GM04503 (cell line): Measurements from ENCODE around the gene VTI1A.
A peak's percentile ranks its signal among the peaks of the same experiment; 100 is the strongest.
"Not testable (repeated sequence)": the region's sequence is repeated elsewhere in the genome, so short reads cannot be mapped to it uniquely, and the experiment has no call there.

Source experiments
- DNase-seq: peaks from one replicate; pipeline ENCODE4 v3.0.0-alpha.2; 2012; ENCODE audit warnings: low read depth

The VTI1A gene

DNA sequence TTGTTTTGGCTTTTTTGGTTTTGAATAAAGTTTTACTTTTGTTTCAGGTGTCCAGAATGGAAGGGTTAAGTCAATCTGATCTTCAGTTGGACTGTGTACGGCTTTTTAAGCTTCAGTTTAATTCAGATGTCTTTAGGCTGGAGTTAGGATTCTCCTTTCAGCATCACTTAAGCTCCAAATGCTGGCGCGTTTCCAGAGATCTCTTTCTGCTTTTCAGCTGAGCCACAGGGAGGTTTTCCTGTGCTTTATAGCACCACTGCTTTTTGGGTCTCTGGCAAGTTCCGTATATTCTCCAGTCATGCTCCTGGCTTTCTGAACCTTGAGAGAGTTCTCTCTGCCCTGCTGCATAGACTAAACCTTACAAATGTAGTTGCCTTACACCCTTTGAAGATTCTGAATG lies 60.0 kb downstream of the VTI1A start:
- no peak for DNase-seq

DNA sequence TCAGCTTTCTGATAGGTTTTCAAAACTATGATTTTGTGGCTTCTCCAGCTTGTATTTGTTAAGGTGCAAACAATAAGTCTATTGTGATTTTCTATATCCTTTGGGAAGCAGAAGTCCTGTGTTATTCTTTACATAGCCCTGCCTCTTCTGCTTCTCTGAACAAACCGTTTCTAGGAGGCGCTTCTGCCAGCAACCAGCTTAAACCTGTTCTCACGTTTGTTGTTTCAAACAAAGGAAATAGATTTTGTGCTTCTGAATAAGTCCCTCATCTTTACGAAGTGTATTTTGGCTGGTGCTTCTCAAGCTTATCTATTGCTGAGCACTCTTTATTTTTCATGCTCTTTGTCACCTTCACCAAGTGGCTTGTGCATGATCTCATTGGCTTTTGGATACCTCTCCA lies 61.0 kb downstream of the VTI1A start:
- no peak for DNase-seq

DNA sequence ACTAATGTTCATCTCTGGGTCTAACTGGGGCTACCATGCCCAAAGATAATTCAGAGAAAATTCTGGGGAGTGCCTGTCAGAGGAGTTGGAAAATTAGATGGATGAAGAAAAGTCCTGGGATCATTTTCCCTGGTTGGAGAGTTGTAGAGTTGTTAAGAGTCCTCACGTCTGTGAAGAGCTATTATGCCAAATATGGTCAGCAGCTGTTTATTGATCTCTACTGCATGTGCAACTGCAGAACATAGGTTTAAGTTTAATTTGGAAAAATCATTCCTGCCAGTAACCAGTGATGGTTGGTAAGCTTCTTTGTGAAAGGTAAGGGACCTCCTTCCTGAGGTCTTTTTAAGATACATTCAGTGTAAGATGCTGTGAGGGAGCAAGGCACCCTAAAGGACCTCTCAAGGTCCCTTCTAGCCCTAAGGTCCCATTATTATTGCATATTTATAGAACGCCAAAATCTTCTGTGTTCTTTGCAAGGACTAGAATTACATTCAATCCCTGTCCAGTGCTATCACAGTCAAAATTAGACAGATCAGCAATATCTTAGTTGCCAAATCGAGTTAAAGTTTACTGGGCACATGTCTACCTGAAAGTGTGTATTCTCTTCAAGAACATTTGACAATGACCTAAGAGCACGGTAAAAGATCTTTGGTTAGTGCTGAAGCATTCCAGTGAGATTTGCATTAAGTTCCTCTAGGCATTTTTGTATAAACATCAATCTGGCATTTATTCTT lies 62.7 kb downstream of the VTI1A start:
- no peak for DNase-seq

DNA sequence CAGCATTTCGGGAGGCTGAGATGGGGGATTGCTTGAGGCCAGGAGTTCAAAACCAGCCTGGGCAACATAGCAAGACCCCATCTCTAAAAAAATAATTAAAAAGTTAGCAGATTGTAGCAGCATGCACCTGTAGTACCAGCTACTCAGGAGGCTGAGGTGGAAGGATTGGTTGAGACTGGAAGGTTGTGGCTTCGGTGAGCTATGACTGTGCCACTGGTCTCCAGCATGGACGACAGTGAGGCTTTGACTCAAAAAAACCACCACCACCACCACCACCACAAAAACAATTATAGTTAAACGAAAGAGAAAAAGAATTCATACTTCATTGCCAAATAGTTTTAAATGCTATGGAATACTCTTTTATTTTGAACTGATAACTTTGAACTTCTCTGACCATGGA lies 63.4 kb downstream of the VTI1A start:
- DNase-seq = no peak

DNA sequence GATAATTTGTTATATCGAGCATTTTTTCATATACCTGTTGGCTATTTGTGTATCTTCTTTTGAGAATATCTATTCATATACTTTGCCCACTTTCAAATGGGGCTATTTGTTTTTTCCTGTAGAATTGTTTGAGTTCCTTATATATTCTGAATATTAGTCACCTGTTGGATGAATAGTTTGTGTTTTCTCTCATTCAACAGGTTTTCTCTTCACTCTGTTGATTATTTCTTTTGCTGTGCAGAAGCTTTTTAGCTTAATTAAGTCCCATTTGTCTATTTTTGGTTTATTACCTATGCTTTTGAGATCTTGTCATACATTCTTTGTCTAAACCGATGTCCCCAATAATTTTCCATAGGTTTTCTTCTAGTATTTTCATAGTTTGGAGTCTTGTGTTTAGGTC lies 65.3 kb downstream of the VTI1A start:
- no peak for DNase-seq

DNA sequence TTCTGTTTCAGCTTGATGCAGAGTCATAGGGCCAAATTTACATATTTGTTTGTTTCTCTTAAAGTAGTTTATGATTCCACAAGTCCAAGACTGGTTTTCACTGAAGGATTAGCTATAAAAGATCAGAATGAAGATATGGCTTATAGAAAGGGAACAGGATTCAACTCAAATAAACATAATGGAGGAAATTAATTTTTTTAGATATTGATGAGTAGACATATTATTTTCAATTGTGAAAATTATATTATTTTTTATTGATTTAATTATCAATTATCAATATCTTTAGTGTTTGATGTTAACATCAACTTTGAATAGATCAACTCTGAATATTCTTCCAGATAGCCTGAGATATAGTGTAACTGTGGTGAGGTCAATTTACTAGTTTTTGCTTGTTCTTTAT lies 68.1 kb downstream of the VTI1A start:
- DNase-seq = no peak

DNA sequence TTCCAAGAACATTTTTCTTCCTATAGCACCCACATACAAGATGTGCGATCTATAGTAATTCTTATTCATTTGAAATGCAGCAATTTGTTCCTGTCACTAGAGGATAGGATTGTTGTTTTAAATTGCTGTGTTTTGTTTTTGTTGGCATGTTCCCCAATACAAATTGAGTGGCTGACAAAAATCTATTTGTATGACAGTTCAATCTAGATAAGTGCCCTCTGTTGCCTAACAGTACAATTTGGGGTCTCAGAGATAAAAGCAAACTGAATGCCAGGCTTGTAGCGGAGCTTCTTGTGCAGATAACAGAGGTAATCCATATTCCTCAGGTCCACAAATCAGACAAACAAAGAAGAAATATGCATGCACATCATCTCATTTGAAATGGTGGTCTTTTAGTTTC lies 68.8 kb downstream of the VTI1A start:
- DNase-seq = no peak

DNA sequence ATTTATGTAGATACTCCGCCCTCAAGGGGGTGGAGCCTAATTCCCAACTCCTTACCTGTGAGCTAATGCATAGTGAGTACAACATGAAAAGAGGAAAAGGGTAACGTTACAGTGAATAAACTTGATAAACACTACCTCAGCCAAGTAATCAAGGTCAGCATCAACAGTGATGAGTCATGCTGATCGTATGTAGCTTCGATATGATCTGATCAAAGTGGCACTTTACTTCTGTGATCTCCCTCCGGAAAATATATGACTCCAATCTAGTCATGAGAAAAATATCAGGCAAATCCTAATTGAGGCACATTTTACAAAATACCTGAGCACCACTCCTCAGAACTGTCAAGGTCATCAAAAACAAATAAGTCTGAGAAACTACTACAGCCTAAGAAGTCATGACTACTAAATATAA lies 70.4 kb downstream of the VTI1A start:
- no peak for DNase-seq

DNA sequence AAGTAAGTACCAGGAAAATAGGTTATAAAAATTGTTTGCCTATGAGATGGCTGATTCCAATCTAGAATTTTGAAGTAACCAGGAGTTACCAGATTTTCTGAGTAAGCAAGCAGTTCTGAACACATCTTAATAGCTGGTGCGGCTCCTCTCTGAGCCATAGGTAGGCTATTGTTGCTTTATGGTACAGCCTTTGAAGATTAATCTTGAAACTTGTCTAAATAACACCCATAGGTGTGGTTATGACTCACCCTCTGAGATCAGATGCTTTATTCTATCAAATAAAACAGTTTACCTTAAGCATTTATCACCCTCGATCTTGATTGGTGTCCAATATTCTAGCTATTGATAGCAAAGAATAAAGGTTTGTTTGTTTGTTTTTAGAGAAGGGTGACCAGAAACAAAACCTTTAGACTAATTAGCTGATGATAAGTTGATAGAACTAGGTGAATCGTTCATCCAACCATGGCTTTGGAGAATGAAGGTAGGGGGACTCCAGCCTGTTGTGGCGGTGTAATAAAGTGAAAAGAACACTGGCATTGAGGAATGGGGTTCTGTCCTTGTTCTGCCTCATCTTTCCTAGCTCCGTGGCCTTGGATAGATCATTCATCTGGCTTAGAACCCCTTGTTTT lies 72.2 kb downstream of the VTI1A start:
- no peak for DNase-seq

DNA sequence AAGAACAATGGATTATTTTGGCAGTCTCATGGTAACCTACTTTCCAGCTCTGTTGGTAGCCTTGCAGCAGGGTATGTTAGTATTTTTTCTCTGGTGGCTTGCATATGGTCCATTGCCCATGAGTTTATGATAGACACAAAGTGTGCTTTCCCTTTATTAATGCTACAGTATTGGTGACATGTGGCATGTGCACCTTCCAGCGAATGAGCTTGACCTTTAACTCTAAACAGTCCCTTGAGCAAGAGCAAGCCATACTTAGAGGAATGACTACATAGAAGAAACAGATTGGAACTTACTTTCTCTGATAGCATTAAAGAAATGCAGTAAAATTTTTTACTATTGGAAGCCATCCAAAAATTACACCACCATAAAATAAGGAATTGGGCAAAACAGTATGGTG lies 73.9 kb downstream of the VTI1A start:
- DNase-seq = no peak

DNA sequence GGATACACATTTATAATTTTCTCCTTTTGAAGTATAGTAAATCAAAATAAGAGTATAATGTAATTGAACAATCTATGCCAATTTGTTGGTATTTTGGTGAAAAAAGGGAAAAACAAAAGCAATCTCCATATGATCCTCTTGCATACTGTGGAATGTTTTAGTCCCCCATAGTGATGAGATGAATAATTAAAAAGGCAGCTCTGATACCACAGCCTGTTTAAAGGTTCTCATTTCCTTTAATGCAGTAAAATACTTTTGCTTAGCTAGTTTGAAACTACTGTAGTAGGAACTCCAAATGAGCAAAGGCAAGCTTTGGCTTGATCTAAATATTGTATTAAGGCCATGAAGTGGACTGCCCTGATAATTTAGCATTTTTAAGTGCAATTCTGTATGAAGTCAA lies 77.6 kb downstream of the VTI1A start:
- DNase-seq = no peak

DNA sequence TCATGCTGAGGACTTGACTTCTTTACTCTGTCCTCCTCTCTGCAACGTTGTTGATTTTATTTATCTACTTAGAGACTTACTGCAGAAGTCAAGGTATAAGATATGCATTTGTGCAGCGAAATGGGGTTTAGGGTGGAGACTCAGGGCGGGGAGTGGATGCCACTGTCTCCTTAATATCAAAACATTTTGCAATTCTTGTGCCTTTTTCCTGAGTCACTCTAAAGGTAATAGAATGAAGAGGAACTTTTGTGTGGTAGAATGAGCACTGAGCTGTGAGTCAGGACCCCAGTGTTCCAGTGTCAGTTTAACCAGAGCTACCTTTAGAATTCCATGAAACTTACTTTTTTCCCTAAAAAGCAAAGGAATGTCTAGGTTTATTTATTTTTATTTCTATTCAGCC lies 78.2 kb downstream of the VTI1A start:
- no peak for DNase-seq

DNA sequence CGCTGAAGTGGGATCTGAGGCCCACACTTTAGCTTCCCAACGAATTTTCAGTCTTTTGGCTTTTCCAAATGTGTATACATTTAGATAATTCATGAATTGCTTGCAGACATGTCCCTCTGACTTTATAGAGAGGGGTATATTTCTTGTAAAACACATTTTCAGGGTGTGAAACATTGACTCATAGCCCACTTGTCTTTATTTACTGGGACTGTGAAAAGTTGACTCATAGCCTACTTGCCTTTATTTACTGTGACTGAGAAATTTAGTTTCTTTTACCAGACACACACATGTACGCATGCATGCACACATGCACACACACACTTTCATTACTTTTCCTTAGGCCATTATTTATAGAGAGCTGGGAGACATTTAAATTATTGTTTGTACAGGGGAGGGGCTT lies 79.1 kb downstream of the VTI1A start:
- no peak for DNase-seq

DNA sequence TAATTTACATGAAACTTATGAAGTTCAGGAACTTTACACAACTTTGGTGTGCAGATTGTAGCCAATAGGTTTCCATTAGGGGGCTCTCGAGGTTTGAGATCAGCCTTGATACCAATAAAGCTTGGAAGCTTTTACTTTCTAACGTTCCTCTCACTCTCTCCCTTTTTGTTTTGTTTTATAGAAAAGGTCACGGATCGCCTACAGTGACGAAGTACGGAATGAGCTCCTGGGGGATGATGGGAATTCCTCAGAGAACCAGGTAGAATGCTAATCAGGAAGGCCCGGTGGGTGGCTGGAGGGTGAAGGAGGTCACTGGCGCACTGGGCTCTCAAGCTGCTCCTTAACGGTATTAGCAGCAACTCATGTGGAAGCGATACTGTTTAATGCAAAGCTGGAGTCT lies 79.9 kb downstream of the VTI1A start:
- no peak for DNase-seq

DNA sequence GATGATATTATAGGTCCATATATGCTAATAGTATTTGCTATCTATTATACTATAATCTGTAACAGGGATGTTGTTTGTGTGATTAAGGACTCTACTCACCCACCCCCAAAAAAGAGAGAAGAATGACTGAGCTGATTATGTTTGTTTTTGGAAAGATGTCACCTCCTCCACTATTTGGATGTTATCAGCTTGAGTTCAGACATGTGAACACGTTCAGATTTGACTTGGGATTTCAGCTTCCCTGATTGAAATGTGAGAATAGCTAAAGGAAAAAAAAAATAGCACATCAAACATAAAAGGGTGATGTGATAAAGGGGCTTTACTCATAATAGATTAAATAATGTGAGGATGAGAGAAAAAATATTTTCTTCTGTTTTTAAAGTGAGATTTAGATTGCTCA lies 81.2 kb downstream of the VTI1A start:
- no peak for DNase-seq

DNA sequence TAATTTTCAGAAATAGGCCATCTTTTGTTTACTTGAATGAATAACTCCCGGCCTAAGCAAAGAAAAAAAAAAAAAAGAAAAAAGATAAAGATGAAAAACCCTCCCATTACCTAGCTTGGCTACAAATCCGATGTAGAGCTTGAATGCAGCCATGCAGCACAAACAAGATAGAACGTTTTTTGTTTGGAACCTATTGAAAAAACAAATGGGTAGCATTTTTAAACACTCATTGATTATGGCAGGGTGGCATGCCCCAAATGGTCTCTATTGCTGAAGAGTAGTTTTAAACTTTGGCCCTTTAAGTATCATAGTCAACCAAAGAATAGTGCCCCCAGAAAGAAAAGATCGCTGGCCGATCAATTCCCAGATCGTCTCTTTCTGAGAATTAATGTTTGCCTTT lies 84.4 kb downstream of the VTI1A start:
- no peak for DNase-seq

DNA sequence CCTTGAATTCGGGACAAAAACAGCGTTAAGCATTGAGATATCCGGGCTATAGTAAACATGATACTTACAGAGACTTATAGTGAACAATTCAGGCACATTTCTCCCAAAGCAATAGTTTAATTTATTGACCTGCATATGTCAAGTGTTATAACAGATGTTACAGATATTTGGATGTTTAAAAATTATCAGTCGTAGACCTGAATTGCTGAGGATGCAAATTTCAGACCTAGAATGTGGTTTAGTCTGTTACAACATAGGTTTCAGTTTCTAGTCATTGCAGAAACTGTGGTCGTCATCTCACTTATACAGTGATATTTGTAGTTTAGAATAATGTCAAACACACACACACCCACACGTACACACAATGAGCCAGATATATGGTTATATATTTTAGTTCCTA lies 85.2 kb downstream of the VTI1A start:
- no peak for DNase-seq

DNA sequence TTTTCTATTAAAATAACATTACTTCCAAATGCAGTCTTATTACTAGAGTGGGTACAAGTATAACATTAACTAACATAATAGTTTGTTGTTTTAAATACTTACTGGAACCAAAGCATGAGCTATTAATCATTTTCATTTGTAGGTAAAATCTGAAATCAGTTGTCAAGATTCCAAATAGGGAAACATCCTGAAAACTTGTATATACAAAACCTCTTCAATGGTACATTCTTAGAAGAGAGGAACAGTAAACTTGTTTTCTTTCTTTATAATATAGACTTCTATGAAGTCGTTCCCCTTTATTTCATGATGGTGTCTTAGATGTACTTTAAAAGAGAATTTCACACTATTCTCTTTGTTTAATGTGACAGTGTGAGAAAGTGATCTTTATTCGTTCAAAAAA lies 85.9 kb downstream of the VTI1A start:
- no peak for DNase-seq

DNA sequence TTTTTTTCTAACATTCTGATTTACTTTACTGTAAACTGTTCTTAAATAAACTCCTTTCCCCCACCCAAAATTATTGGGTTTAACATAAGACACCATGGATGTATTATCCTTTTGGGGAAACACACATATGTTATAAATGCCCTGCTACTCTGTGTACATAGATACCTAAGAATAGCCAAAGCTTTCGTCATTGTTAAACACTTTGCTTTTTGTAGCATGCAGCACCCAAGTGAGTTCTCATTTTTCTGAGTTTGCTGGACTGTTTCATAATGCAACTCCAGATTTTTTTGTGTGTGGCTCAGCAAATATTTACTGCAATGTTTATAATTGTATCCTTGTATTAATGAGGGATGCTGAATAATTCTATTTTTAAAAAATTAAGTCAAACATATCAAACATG lies 86.9 kb downstream of the VTI1A start:
- DNase-seq = no peak

DNA sequence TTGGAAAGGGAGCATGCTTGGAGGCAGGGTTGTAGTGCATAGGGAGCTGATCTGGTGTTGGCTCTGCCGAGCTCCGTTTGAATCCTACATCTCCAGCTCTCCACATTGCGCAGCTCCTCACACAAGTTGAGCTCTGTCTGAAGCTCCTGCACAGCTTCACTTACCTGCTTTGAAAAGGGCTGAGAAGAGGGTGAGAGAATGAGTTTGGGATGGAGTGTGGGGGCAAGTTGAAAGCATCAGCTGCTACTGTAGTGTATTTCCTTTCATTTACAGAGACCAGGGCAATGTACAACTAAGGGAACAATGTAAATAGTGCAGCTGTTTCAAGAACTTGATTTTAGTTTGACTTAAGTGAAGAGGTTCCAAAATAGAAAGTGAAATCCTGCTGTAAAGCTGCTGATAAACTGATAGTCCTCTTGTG lies 88.5 kb downstream of the VTI1A start:
- DNase-seq = no peak

DNA sequence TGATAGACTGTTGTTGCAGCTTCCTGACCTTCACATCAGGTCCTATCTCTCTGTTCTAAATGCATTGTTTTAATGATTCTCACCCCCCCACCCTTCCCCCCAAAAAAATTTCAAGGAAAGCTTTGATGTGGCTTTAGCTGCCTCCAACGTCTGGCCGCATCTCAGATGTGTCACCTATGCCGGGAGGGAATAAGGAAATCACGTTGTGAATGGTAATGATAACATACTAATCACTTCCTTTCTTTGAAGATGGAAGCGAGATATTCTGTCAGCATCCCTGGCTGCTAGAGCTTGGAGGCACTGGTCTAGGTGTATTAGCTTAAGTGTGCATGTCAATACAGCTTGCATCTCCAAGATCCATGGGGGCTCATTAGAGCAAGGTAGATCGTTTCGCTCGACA lies 89.6 kb downstream of the VTI1A start:
- DNase-seq = no peak

DNA sequence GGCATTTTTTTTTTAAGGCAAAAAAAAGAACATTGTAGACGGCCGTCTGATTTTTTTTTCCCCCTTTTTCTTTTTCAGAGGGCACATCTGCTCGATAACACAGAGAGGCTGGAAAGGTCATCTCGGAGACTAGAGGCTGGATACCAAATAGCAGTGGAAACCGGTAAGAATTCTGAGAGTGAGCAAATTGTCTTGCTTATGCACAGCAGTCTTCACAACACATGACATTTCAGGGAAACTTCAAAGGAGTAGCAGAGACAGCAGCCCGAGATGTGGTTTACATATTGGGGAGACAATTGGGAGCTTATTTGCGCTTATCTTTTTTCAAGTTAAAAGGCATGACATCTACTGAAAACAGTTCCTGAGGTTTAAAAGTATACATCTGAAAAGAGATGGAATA lies 91.2 kb downstream of the VTI1A start:
- no peak for DNase-seq

DNA sequence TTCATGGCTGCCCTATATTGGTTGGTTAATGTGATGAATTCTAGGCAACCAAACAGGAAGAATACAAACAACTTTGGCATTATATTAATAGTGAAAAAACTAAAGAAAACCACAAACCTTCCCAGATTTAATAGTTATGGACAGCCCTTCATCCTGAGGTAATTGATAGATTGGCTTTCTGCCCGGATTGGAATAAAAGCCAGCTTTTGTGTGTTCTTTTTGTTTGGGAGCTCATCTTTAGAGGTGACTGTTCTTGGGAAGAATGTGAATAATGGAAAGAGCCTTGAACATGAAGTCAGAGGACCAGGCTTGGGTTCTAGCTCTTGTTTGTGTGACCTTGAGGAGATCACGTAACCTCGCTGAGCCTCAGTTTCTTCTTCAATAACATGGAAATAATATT lies 92.3 kb downstream of the VTI1A start:
- peak; percentile 18 for DNase-seq

DNA sequence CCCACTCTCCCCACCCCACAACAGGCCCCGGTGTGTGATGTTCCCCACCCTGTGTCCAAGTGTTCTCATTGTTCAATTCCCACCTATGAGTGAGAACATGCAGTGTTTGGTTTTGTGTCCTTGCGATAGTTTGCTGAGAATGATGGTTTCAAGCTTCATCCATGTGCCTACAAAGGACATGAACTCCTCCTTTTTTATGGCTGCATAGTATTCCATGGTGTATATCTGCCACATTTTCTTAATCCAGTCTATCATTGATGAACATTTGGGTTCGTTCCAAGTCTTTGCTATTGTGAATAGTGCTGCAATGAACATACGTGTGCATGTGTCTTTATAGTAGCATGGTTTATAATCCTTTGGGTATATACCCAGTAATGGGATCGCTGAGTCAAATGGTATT lies 95.8 kb downstream of the VTI1A start:
- DNase-seq = not testable (repeated sequence)
